ENCODE measurements around the gene ACSBG1. TPM values are rescaled to one million over a fixed set of nuclear protein-coding genes. Genes with fewer than 3 reads are reported as not detected.
A peak's percentile ranks its signal among the peaks of the same experiment; 100 is the strongest.
"Not testable (repeated sequence)": the region's sequence is repeated elsewhere in the genome, so short reads cannot be mapped to it uniquely, and the experiment has no call there.

The ACSBG1 gene
- total and polyA plus RNA-seq, 5 donors = 0.35 to 1.1 (median 0.47) TPM; not detected in 1

DNA sequence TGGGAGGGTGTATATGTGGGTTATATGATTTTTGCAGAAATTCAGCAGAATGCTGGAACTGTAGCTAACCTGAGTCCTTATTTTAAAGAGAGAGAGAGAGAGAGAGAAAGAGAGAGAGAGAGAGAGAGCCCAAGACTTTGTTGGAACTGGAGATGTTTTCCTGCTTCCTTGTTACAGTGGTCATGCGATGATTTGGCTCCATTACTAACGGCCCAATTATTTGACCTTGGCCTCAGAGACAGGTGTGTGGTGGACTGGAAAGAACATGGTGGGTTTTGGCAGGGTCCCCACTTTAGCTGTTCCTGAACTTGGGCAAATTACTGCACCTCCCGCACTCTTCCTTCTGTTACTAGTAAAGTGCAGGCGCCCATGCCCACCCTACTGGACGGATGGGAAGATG is 14.8 kb upstream of the ACSBG1 start:
- ATAC-seq = no peak
- Histone ChIP-seq H3K4me1 (ENCODE audit: control insufficient read depth, insufficient read depth, low read length) (no peaks in the 10 kb centered on the region), H3K27ac (ENCODE audit: low read length) (no peak overlapping the region), H3K27me3 (ENCODE audit: control insufficient read depth, insufficient read depth) (no peaks in the 10 kb centered on the region), H3K9me3 (ENCODE audit: control insufficient read depth, low read length) (no peaks in the 10 kb centered on the region), H3K4me3 (ENCODE audit: low read length) (no peak overlapping the region)
- DNase-seq = no peak
- intact Hi-C loops (cut with DNase I) = loop anchor here in 2 of 4 donors (10.0 kb wide), 2 partner anchors 74 to 284 kb away; no protein-coding TSS in a partner anchor
- WGBS = 88% methylated on average over 5 of the region's 5 CpGs

DNA sequence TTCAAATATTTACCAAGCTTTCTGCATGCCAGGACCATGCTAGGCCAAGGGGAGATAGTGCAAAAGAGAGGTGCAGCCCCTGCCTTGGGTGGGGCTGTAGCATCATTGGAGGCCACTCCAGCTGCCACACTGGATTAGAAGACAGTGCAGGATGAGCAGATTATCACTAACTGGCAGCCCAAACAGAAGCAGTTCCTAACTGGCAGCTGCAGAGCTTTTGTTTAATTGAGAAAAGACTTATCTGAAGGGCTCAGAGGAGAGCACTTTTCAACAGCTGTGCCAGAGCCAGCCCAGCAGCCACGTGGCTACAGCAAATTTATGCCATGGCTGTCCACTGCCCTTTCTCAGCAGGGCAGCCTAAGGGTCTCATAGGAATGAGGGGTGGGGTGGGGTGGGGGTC is 13.5 kb upstream of the ACSBG1 start:
- Histone ChIP-seq H3K4me1 (ENCODE audit: control insufficient read depth, insufficient read depth, low read length) (no peaks in the 10 kb centered on the region), H3K27ac (ENCODE audit: low read length) (no peak overlapping the region), H3K27me3 (ENCODE audit: control insufficient read depth, insufficient read depth) (no peaks in the 10 kb centered on the region), H3K9me3 (ENCODE audit: control insufficient read depth, low read length) (no peaks in the 10 kb centered on the region), H3K4me3 (ENCODE audit: low read length) (no peak overlapping the region)
- ATAC-seq (no peak), DNase-seq (no peak)
- intact Hi-C loops (cut with DNase I) = loop anchor here in 2 of 4 donors (10.0 kb wide), 2 partner anchors 73 to 283 kb away; no protein-coding TSS in a partner anchor
- 60% methylated on average over 1 of the region's 1 CpG for WGBS

DNA sequence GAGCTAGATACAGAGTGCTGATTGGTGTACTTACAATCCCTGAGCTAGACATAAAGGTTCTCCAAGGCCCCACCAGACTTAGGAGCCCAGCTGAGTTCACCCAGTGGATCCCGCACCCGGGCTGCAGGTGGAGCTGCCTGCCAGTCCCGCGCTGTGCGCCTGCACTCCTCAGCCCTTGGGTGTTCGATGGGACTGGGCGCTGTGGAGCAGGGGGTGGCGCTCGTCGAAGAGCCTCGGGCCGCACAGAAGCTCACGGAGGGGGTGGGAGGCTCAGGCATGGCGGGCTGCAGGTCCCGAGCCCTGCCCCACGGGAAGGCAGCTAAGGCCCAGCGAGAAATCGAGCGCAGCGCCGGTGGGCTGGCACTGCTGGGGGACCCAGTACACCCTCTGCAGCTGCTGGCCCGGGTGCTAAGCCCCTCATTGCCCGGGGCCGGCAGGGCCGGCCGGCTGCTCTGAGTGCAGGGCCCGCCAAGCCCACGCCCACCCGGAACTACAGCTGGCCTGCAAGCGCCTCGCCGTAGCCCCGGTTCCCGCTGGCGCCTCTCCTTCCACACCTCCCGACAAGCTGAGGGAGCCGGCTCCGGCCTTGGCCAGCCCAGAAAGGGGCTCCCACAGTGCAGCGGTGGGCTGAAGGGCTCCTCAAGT is 11.7 kb upstream of the ACSBG1 start:
- H3K4me3 ChIP-seq (ENCODE audit: low read length); H3K4me1 ChIP-seq (ENCODE audit: control insufficient read depth, insufficient read depth, low read length); H3K27ac ChIP-seq (ENCODE audit: low read length); DNase-seq; ATAC-seq; H3K27me3 ChIP-seq (ENCODE audit: control insufficient read depth, insufficient read depth); H3K9me3 ChIP-seq (ENCODE audit: control insufficient read depth, low read length): not testable (repeated sequence)
- 94% methylated on average over 39 of the region's 39 CpGs for WGBS
- intact Hi-C loops (cut with DNase I) = loop anchor here in 2 of 4 donors (10.0 kb wide), 2 partner anchors 71 to 281 kb away; no protein-coding TSS in a partner anchor

- not testable (repeated sequence) for H3K27ac ChIP-seq (ENCODE audit: low read length); H3K4me1 ChIP-seq (ENCODE audit: control insufficient read depth, insufficient read depth, low read length); H3K9me3 ChIP-seq (ENCODE audit: control insufficient read depth, low read length); ATAC-seq; H3K27me3 ChIP-seq (ENCODE audit: control insufficient read depth, insufficient read depth); DNase-seq; H3K4me3 ChIP-seq (ENCODE audit: low read length)
- intact Hi-C loops (cut with DNase I) = loop anchor here in 2 of 4 donors (10.0 kb wide), 2 partner anchors 71 to 281 kb away; no protein-coding TSS in a partner anchor
- 81% methylated on average over 13 of the region's 14 CpGs for WGBS
Observed at GRCh38 chr15:78245392-78245791, 11.0 kb upstream of the ACSBG1 start.

- WGBS = 59% methylated on average over 7 of the region's 7 CpGs
- no peaks in the 10 kb centered on the region for H3K27me3 ChIP-seq (ENCODE audit: control insufficient read depth, insufficient read depth)
- intact Hi-C loops (cut with DNase I) = loop anchor here in 3 of 4 donors (5.0 to 10.0 kb wide), 5 partner anchors 70 to 280 kb away; partner anchors contain the start of gene CIB2 (in 1 of the 3)
- no peak overlapping the region for H3K4me3 ChIP-seq (ENCODE audit: low read length)
- H3K4me1 ChIP-seq (ENCODE audit: control insufficient read depth, insufficient read depth, low read length) = no peaks in the 10 kb centered on the region
- ATAC-seq (no peak), DNase-seq (no peak)
- H3K9me3 ChIP-seq (ENCODE audit: control insufficient read depth, low read length) = no peaks in the 10 kb centered on the region
- H3K27ac ChIP-seq (ENCODE audit: low read length) = no peak overlapping the region
Observed at GRCh38 chr15:78244893-78245292, 10.5 kb upstream of the ACSBG1 start.

DNA sequence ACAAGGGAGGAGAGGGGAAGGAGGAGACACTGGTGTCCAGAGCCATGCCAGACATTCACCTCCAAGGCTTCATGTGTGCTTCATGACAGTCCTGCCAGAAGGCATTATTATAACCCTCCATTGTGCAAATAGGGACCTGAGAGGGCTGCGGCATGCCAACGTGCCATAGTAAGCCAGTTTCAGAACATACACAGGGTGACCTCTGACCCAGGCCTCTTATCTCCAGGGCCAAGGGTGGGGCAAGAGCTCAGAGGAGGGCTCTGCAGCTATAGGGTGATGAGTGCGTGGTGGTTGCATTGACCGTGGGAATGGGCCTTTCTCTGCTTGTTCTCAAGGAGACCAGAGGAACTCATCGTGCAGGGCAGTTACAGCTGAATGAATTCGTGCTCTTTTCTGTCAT is 9.7 kb upstream of the ACSBG1 start:
- Histone ChIP-seq H3K9me3 (ENCODE audit: control insufficient read depth, low read length) (no peaks in the 10 kb centered on the region), H3K27ac (ENCODE audit: low read length) (no peak overlapping the region), H3K27me3 (ENCODE audit: control insufficient read depth, insufficient read depth) (no peaks in the 10 kb centered on the region), H3K4me3 (ENCODE audit: low read length) (no peak overlapping the region), H3K4me1 (ENCODE audit: control insufficient read depth, insufficient read depth, low read length) (no peaks in the 10 kb centered on the region)
- WGBS = 80% methylated on average over 6 of the region's 6 CpGs
- intact Hi-C loops (cut with DNase I) = loop anchor here in 3 of 4 donors (5.0 to 10.0 kb wide), 5 partner anchors 69 to 279 kb away; partner anchors contain the start of gene CIB2 (in 1 of the 3)
- DNase-seq (no peak), ATAC-seq (no peak)

- H3K27ac ChIP-seq (ENCODE audit: low read length) = no peak overlapping the region
- DNase-seq (peak; percentile 61 to 84 (median 83)), ATAC-seq (peak; percentile 62 to 66)
- no peaks in the 10 kb centered on the region for H3K27me3 ChIP-seq (ENCODE audit: control insufficient read depth, insufficient read depth)
- intact Hi-C loops (cut with DNase I) = loop anchor here in 3 of 4 donors (5.0 to 10.0 kb wide), 5 partner anchors 69 to 279 kb away; partner anchors contain the start of gene CIB2 (in 1 of the 3)
- H3K9me3 ChIP-seq (ENCODE audit: control insufficient read depth, low read length) = no peaks in the 10 kb centered on the region
- H3K4me1 ChIP-seq (ENCODE audit: control insufficient read depth, insufficient read depth, low read length) = no peaks in the 10 kb centered on the region
- no peak overlapping the region for H3K4me3 ChIP-seq (ENCODE audit: low read length)
- WGBS = 33% methylated on average over 6 of the region's 6 CpGs
Observed at GRCh38 chr15:78243491-78243941, 9.2 kb upstream of the ACSBG1 start.

GRCh38 chr15:78243058-78243457 is 8.7 kb upstream of the ACSBG1 start:
- intact Hi-C loops (cut with DNase I) = loop anchor here in 3 of 4 donors (5.0 to 10.0 kb wide), 5 partner anchors 68 to 278 kb away; partner anchors contain the start of gene CIB2 (in 1 of the 3)
- no peak for DNase-seq
- 78% methylated on average over 6 of the region's 6 CpGs for WGBS

DNA sequence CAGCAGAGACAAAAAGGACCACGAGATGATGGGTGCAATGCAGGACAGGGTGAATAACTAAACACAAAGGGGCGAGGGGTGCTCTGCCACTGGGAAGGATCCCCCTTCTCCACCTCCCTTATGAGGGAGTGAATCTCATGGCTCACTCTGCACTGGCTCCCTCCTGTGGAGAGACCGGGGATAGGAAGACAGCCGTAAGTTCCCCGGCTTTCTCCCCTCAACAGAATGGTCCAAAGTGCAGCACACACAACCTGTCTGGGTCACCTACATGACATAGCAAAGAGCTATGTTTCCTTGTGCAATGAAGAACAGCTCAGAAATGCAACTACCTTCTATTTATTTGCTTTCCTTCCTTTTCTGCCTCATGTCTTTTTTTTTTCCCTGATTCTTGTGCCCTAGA is 7.8 kb upstream of the ACSBG1 start:
- Histone ChIP-seq H3K27ac (ENCODE audit: low read length) (no peak overlapping the region), H3K4me3 (ENCODE audit: low read length) (no peak overlapping the region), H3K27me3 (ENCODE audit: control insufficient read depth, insufficient read depth) (no peaks in the 10 kb centered on the region), H3K4me1 (ENCODE audit: control insufficient read depth, insufficient read depth, low read length) (no peaks in the 10 kb centered on the region), H3K9me3 (ENCODE audit: control insufficient read depth, low read length) (no peaks in the 10 kb centered on the region)
- intact Hi-C loops (cut with DNase I) = loop anchor here in 3 of 4 donors (5.0 to 10.0 kb wide), 5 partner anchors 67 to 277 kb away; partner anchors contain the start of gene CIB2 (in 1 of the 3)
- ATAC-seq = no peak
- WGBS = 78% methylated on average over 5 of the region's 5 CpGs
- DNase-seq = no peak

More at GRCh38 chr15:78243058-78243457, 8.7 kb upstream of the ACSBG1 start:
- ATAC-seq = no peak
- H3K4me3 ChIP-seq (ENCODE audit: low read length) = no peak overlapping the region
- no peak overlapping the region for H3K27ac ChIP-seq (ENCODE audit: low read length)
- no peaks in the 10 kb centered on the region for H3K9me3 ChIP-seq (ENCODE audit: control insufficient read depth, low read length)
- H3K4me1 ChIP-seq (ENCODE audit: control insufficient read depth, insufficient read depth, low read length) = no peaks in the 10 kb centered on the region
- H3K27me3 ChIP-seq (ENCODE audit: control insufficient read depth, insufficient read depth) = no peaks in the 10 kb centered on the region

GRCh38 chr15:78241017-78241416 is 6.7 kb upstream of the ACSBG1 start:
- H3K4me3 ChIP-seq (ENCODE audit: low read length) = no peak overlapping the region

DNA sequence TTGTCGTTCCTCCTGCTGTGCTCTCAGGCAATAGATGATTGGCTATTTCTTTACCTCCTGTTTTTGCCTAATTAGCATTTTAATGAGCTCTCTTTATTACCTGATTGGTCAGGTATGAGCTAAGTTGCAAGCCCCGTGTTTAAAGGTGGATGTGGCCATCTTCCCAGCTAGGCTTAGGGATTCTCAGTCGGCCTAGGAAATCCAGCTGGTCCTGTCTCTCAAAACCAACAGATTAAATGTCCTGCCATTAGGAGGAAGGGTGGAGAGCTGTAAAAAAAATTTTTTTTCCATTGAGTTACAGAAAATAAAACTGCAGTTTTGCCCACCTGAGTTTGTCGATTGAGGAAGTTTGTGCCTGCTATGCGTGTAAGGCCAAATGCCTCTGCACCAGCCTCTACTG is 5.4 kb upstream of the ACSBG1 start:
- Histone ChIP-seq H3K9me3 (ENCODE audit: control insufficient read depth, low read length) (no peaks in the 10 kb centered on the region), H3K4me1 (ENCODE audit: control insufficient read depth, insufficient read depth, low read length) (no peaks in the 10 kb centered on the region), H3K4me3 (ENCODE audit: low read length) (no peak overlapping the region), H3K27me3 (ENCODE audit: control insufficient read depth, insufficient read depth) (no peaks in the 10 kb centered on the region), H3K27ac (ENCODE audit: low read length) (no peak overlapping the region)
- ATAC-seq = no peak
- DNase-seq = no peak
- 92% methylated on average over 5 of the region's 5 CpGs for WGBS
- intact Hi-C loops (cut with DNase I) = loop anchor here (2.0 to 10.0 kb wide), 8 partner anchors 43 to 275 kb away; partner anchors contain the start of gene CIB2 (in 1 of the 4)

More at GRCh38 chr15:78241017-78241416, 6.7 kb upstream of the ACSBG1 start:
- Histone ChIP-seq H3K4me1 (ENCODE audit: control insufficient read depth, insufficient read depth, low read length) (no peaks in the 10 kb centered on the region), H3K9me3 (ENCODE audit: control insufficient read depth, low read length) (no peaks in the 10 kb centered on the region), H3K27ac (ENCODE audit: low read length) (no peak overlapping the region), H3K27me3 (ENCODE audit: control insufficient read depth, insufficient read depth) (no peaks in the 10 kb centered on the region)
- intact Hi-C loops (cut with DNase I) = loop anchor here in 3 of 4 donors (1.0 to 10.0 kb wide), 7 partner anchors 64 to 276 kb away; partner anchors contain the start of gene CIB2 (in 1 of the 3)
- 11% methylated on average over 12 of the region's 12 CpGs for WGBS
- peak; percentile 91 to 92 for ATAC-seq
- peak; percentile 84 to 95 (median 95) for DNase-seq

Data from right cardiac atrium (tissue), 5 donors.